Testis (tissue), 3 donors: Measurements from ENCODE around the gene PTTG1IP2. TPM values are rescaled to one million over a fixed set of nuclear protein-coding genes. Genes with fewer than 3 reads are reported as not detected.

Source experiments
- DNase-seq: peaks from one replicate; pipeline ENCODE4 v3.0.0-alpha.2; 2019
- H3K27ac ChIP-seq, 2 donors: fragments of 200-600 bp; sonication (generic); one replicate each; pipeline ENCODE4 v1.5.1; 2019
- H3K27me3 ChIP-seq: fragments of 200-600 bp; sonication (generic); one replicate; pipeline ENCODE4 v1.5.1; 2019
- H3K36me3 ChIP-seq: fragments of 200-600 bp; sonication (generic); one replicate; pipeline ENCODE4 v1.5.1; 2017; ENCODE audit warnings: low read depth; ENCODE audit errors: missing control alignments
- H3K4me1 ChIP-seq: fragments of 200-600 bp; sonication (generic); one replicate; pipeline ENCODE4 v1.5.1; 2019
- H3K4me3 ChIP-seq, 2 donors: fragments of 200-600 bp; sonication (generic); one replicate each; pipeline ENCODE4 v1.5.1; 2017 to 2019
- H3K9me3 ChIP-seq: fragments of 200-600 bp; sonication (generic); one replicate; pipeline ENCODE4 v1.5.1; 2017
- CTCF ChIP-seq, 3 experiments: fragments of 450-650 bp in 2 of 3; fragments of 200-600 bp in 1 of 3; sonication (generic) in 1 of 3; IDR thresholded peaks; one replicate each; pipeline ENCODE4 v1.5.1; 2016 to 2019; ENCODE audit warnings: antibody characterized with exemption in 3 of 3, mild to moderate bottlenecking in 2 of 3, moderate library complexity in 1 of 3
- POLR2A ChIP-seq: fragments of 450-650 bp; IDR thresholded peaks from one replicate; pipeline ENCODE4 v1.6.1; 2017; ENCODE audit warnings: antibody characterized with exemption, mild to moderate bottlenecking, moderate library complexity
- WGBS, 2 donors: methylation state at CpG; one replicate each; pipeline ENCODE4 v1.1.5; 2018; 5-methylcytosine and 5-hydroxymethylcytosine counted together
- intact Hi-C: fragments of 100-400 bp; cut with DNase I; formaldehyde crosslinking; loops from one replicate; pipeline ENCODE4 v1.15.1; 2023; ENCODE audit warnings: low total_unique reads
- polyA plus RNA-seq: library from polyadenylated mRNA; stranded (reverse); fragments of 350-450 nt; fragmentation: Illumina TruSeq; extraction: RNeasy Lipid Tissue Mini Kit (QIAGEN cat#74804); gene quantifications from one replicate; pipeline ENCODE4 v1.2.3, GENCODE V29; 2014; ENCODE audit warnings: low read depth, low replicate concordance; ENCODE audit not compliant: insufficient read depth
- total RNA-seq, 2 donors: library from RNA; depleted of rRNA; stranded (reverse); fragments of >200 nt; gene quantifications; one replicate each; pipeline ENCODE4 v1.2.3, GENCODE V29; 2016

Gene PTTG1IP2
- total and polyA plus RNA-seq, 3 donors from 2014 or later = 5.8 to 13.1 (median 8.0) TPM

DNA sequence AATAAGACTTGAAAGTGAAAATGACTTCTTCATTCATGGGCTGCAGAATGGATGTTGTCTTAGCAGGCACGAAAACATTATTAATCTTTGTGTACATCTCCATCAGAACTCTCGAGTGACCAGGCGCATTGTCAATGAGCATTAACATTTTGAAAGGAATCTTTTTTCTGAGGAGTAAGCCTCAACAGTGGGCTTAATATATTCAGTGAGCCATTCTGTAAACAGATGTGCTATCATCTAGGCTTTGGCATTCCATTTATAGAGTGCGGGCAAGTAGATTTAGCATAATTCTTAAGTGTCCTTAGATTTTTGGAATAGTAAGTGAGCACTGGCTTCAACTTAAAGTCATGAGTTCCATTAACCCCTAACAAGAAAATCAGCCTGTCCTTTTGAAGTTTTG lies 33.1 kb downstream of the PTTG1IP2 start:
- intact Hi-C loops = no loop called here
- WGBS, 2 donors = 96 to 97% methylated on average over 4 of the region's 4 CpGs
- no peaks in the 10 kb centered on the region for H3K27me3 ChIP-seq
- H3K36me3 ChIP-seq = no peaks in the 10 kb centered on the region
- DNase-seq = no peak
- H3K27ac ChIP-seq = no peak overlapping the region
- no peak for TF ChIP-seq CTCF (IDR thresholded peaks at IDR 0.05)
- TF ChIP-seq POLR2A = no peak
- H3K4me3 ChIP-seq = no peak overlapping the region
- H3K9me3 ChIP-seq = no peaks in the 10 kb centered on the region
- no peaks in the 10 kb centered on the region for H3K4me1 ChIP-seq

DNA sequence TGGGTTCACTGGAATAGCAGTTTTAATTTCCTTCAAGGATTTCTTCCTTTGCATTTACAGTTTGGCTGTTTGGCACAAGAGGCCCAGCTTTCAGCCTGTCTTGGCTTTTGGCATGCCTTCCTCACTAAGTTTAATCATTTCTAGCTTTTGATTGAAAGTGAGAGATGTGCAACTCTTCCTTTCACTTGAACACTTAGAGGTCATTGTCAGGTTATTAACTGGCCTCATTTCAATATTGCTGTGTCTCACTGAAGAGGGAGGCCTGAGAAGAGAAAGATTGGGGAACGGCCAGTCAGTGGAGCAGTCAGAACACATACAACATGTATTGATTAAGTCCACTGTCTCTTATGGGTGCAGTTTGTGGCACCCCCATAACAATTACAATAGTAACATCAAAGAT lies 33.9 kb downstream of the PTTG1IP2 start:
- Histone ChIP-seq H3K36me3 (no peaks in the 10 kb centered on the region), H3K27me3 (no peaks in the 10 kb centered on the region), H3K9me3 (no peaks in the 10 kb centered on the region), H3K4me1 (no peaks in the 10 kb centered on the region), H3K4me3 (no peak overlapping the region), H3K27ac (no peak overlapping the region)
- 81 to 97% methylated on average over 1 of the region's 1 CpG for WGBS, 2 donors
- no peak for DNase-seq
- intact Hi-C loops = no loop called here
- TF ChIP-seq CTCF (IDR thresholded peaks at IDR 0.05) = no peak
- no peak for TF ChIP-seq POLR2A

DNA sequence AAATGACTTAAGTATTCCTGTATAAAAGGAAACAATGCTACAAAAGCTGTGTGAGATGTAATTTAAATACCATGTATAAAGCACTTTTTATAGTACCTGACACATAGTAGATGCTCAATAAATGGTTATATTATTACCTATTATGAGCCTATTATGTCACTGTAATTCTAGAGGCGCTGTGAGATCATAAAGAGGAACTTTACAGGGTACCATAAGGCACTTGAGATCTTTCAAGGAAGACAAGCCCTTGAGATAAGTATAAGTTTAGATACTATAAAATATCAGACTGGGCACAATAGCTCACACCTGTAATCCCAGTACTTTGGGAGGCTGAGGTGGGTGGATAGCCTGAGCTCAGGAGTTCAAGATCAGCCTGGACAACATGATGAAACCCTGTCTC lies 38.3 kb downstream of the PTTG1IP2 start:
- intact Hi-C loops = no loop called here
- no peak overlapping the region for H3K4me3 ChIP-seq
- H3K4me1 ChIP-seq = no peaks in the 10 kb centered on the region
- no peak for DNase-seq
- 96 to 97% methylated on average over 1 of the region's 1 CpG for WGBS, 2 donors
- H3K27me3 ChIP-seq = no peaks in the 10 kb centered on the region
- no peak for TF ChIP-seq POLR2A
- TF ChIP-seq CTCF (IDR thresholded peaks at IDR 0.05) = no peak
- H3K27ac ChIP-seq = no peak overlapping the region
- H3K9me3 ChIP-seq = no peaks in the 10 kb centered on the region
- no peaks in the 10 kb centered on the region for H3K36me3 ChIP-seq

- DNase-seq = no peak
- Histone ChIP-seq H3K9me3 (no peaks in the 10 kb centered on the region), H3K4me3 (no peak overlapping the region), H3K27ac (no peak overlapping the region), H3K36me3 (no peaks in the 10 kb centered on the region), H3K4me1 (no peaks in the 10 kb centered on the region), H3K27me3 (no peaks in the 10 kb centered on the region)
- intact Hi-C loops = no loop called here
- WGBS, 2 donors = 89 to 100% methylated on average over 2 of the region's 2 CpGs
- TF ChIP-seq CTCF (IDR thresholded peaks at IDR 0.05) = no peak
- TF ChIP-seq POLR2A = no peak
These were observed 42.3 kb downstream of the PTTG1IP2 start for GRCh38 chr7:90511776-90512175.

DNA sequence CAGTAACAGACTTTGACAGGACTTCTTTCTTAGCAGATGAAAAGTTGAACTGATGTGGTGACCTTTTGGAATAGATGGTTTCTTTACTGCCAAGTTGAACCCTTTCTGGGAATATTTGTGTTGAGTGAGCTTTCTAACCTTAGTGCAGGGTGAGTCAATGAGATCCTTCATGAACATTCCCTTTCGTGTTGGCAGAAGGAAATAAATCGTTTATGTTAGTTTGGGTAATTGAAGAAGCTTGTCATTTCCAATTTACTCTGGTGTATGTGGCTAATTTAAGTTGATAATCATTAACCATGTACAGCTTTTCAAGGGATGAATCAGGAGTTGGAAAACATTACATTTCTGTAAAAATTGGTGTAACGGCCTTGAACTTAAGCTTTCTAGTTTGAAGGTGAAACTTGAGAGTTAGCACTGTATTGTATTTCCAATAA lies 43.4 kb downstream of the PTTG1IP2 start:
- no peak for DNase-seq
- TF ChIP-seq CTCF (IDR thresholded peaks at IDR 0.05) (no peak), POLR2A (no peak)
- Histone ChIP-seq H3K4me1 (no peaks in the 10 kb centered on the region), H3K4me3 (no peak overlapping the region), H3K9me3 (no peaks in the 10 kb centered on the region), H3K36me3 (no peaks in the 10 kb centered on the region), H3K27ac (no peak overlapping the region), H3K27me3 (no peaks in the 10 kb centered on the region)
- 40 to 47% methylated on average over 3 of the region's 3 CpGs for WGBS, 2 donors
- intact Hi-C loops = no loop called here
